Left renal cortex interstitium (tissue), 4 donors: ENCODE data around the gene FAAP100. TPM values are rescaled to one million over a fixed set of nuclear protein-coding genes. Genes with fewer than 3 reads are reported as not detected.
"Not testable (repeated sequence)": the region's sequence is repeated elsewhere in the genome, so short reads cannot be mapped to it uniquely, and the experiment has no call there.

Experiments used
- DNase-seq, 4 donors: peaks; one replicate each; pipeline ENCODE4 v3.0.0-alpha.2; 2013; ENCODE audit warnings: low read depth in 4 of 4, low spot score in 2 of 4, missing footprints in 1 of 4
- polyA plus RNA-seq, 4 donors: library from polyadenylated mRNA; unstranded; fragments of 120-200 nt; gene quantifications; one replicate each; pipeline ENCODE4 v1.2.1, GENCODE V29; 2013; ENCODE audit not compliant: insufficient read length in 4 of 4

Gene FAAP100
- polyA plus RNA-seq, 4 donors: 17.0 to 38.4 (median 31.2) TPM

DNA sequence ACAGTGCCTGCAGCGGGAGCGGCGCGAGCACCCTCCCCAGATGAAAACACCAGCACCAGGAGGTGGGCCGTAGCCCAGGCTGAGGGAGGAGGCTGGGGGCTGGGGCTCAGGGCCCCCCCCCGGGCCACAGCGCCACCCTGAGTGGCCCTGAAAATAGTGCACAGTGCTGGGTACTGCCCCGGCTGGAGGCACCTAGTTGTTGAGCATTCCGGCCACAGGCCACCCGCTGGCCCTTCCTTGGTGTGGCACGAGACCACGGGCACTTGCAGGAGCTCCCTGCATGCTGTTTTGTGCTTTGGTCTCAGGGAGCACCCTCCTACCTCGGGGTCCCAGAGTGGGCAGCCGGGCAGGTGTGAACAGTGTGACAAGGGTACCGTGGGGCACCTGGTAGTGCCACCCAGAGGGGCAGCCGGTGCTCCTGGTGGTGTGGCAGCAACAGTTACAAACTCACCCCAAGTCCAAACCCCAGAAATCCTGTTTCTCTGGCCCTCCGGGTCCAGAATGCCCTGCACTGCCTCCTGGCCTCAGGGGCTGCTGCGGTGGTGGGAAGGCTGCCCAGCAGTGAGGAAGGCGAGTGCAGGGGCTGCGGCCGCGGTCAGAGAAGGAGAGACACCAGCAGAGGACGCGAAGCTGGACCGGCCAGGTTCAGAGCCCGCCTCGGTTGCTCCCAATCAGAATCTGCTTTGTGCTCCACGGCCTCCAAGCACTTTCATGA lies 12.0 kb downstream of the FAAP100 start:
- no peak for DNase-seq

- no peak for DNase-seq
These were observed 12.6 kb downstream of the FAAP100 start for GRCh38 chr17:81539571-81539900.

GRCh38 chr17:81538651-81539570 lies 13.2 kb downstream of the FAAP100 start:
- DNase-seq: no peak

GRCh38 chr17:81537856-81538555 lies 14.1 kb downstream of the FAAP100 start:
- DNase-seq: no peak

- DNase-seq: no peak
These were observed 14.8 kb downstream of the FAAP100 start for GRCh38 chr17:81537343-81537855.

- no peak for DNase-seq
These were observed 15.6 kb downstream of the FAAP100 start for GRCh38 chr17:81536299-81537290.

DNA sequence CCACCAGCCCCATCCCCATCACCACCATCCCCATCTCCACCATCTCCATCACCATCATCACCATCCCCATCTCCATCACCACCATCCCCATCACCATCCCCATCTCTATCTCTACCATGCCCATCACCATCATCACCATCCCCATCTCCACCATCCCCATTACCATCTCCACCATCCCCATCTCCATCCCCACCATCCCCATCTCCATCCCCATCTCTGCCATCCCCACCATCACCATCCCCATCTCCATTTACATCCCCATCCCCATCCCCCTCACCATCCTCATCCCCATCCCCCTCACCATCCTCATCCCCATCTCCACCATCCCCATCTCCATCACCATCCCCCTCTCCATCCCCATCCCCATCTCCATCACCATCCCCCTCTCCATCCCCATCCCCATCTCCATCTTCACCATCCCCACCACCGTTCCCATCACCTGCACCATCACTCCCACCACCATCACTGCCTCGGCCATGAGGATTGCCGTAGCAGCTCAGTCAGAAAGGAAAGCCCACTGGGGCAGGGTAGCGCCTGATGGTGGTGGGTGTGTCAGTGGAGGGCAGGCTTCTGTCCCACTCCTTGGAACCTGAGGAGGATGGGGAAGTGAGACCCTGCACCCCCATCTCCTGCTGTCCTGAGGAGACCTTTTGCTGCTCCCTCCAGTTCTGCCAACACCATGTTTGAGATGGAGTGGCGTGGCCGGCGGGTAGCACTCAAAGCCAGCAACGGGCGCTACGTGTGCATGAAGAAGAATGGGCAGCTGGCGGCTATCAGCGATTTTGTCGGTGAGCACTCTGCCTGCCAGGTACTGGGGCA lies 16.5 kb downstream of the FAAP100 start:
- DNase-seq: no peak

- DNase-seq: no peak
These were observed 17.2 kb downstream of the FAAP100 start for GRCh38 chr17:81535007-81535328.

DNA sequence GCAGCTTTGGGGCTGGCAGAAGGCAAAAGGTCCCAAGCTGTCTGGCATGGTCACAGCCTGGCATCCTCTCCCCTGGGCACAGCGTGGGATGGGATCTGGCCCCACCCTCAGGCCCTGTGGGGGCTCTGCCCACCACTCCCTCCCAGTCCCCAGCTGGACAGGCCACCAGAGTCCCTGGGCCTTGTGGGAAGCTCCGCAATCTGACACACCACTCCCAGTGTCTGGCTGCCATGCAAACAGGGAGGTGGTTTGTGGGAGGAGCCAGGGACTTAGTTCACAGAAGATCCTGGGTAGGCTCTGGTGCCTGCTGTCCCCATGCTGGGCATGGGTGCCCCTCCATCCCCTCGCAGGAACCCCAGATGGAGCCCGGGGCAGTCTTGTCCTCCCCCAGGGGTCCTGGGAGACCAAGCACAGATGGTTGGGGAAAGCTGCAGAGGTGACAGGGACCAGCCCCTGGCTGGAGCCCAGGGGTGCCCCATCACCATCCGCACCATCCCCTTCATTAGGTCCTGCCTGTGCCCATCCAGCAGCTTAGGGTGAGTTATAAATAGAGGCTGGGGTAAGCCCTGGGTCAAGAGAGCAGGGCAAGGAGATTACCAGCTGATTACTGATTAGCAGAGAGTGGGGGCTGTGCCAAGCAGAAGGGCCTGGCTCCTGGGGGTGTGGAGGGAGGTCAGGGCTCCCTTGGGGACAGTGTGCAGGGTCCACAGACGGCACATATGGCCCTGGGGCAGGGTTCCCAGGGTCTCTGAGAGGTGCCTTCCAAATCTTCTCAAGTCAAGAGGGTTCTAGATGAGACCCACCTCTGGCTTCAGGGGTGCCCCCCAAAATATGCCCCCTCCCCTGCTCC lies 17.8 kb downstream of the FAAP100 start:
- no peak for DNase-seq

DNA sequence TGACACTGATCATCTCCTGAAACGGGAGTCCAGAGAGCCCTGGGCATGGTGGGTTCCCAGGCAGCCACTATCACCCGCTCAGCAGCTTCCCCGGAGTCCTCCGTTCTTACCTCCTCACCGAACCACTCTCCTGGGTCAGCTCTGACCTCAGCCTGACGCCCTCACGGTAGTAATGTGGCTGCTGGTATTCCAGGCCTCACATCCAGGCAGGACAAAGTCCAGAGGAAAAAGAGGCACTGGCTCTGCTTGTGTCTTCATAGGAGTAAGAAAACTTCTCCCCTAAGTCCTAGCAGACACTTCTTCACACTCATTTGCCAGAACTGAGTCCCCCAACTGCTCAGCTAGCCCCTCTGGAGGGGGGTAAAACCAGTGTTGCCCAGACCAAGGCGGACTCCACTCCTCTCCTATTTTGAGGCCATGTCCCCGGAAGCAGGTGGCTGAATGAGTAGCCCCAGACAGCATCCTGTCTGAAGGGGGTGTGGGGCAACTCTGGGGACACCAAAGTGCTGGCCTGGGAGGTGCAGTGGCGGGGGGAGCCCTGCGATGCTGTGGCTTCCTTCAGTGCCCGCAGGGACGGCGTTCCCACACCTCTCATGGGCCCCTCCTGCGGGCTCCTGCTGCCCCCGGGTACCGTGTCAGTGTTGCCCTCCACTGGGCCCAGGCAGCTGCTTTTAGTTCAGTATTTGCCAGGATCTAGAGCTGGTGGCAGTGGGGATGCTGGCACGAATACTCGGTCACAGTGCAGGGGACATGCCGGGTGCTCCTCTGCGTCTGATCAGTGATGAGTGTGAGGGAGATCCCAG lies 18.6 kb downstream of the FAAP100 start:
- DNase-seq: no peak

DNA sequence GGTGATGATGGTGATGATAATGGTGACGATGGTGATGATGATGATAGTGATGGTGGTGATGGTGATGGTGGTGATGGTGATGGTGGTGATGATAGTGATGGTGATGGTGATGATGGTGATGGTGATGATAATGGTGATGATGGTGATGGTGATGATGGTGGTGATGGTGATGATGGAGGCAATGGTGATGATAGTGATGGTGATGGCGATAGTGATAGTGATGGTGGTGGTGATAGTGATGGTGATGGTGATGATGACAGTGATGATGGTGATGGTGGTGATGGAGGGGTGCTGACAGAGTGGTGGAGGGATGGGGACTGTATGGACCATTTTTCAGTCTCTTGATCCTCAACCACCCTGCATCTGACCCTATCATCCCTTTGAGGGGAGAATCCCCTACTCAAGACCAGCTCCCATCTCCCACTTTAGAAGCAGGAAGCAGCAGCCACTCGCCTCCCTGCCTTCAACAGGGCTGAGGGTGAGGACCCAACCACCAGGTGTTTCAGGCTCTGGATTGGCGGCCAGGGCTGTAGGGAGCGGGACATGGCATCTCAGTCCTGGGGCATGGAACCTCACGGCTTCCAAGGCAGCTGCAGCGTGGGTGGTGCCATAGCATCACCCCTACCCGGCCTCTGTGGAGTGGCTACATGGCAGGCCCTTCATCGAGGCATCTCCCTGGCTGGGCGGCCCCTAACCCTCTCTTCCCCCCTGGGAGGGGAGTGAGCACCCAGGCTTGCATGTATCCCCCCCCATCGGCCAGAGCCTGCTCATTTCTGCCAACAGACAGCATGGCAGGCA lies 19.5 kb downstream of the FAAP100 start:
- no peak for DNase-seq

- DNase-seq: not testable (repeated sequence)
These were observed 20.2 kb downstream of the FAAP100 start for GRCh38 chr17:81531998-81532404.

DNA sequence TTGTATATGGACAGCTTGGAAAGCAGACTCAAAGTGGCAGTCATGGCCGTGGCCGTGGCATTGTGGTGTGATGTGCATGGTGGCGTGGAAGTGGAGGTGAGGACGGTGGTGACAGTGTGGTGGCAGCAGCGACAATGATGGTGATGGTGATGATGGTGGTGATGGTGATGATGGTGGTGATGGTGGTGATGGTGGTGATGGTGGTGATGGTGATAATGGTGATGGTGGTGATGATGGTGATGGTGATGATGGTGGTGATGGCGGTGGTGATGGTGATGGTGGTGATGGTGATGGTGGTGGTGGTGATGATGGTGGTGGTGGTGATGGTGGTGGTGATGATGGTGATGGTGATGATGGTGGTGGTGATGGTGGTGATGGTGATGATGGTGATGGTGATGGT lies 21.1 kb downstream of the FAAP100 start:
- not testable (repeated sequence) for DNase-seq

DNA sequence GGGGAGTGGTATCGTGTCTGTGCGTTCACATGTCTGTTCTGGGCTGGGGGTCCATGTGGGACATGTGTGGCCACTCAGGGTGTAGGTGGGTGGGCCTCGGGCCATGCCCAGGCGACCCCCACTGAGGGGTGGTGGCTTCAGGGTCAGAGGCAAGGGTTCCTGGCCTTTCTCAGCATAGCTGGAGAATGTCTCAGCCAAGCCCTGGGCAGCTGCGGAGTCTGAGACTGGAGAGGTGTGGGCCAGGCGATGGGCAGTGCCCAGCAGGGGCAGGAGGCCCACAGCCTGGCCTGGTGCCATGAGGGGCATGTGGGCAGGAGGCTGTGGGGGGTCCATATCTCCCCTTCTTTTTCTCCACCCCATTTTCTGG lies 22.7 kb downstream of the FAAP100 start:
- DNase-seq: no peak

DNA sequence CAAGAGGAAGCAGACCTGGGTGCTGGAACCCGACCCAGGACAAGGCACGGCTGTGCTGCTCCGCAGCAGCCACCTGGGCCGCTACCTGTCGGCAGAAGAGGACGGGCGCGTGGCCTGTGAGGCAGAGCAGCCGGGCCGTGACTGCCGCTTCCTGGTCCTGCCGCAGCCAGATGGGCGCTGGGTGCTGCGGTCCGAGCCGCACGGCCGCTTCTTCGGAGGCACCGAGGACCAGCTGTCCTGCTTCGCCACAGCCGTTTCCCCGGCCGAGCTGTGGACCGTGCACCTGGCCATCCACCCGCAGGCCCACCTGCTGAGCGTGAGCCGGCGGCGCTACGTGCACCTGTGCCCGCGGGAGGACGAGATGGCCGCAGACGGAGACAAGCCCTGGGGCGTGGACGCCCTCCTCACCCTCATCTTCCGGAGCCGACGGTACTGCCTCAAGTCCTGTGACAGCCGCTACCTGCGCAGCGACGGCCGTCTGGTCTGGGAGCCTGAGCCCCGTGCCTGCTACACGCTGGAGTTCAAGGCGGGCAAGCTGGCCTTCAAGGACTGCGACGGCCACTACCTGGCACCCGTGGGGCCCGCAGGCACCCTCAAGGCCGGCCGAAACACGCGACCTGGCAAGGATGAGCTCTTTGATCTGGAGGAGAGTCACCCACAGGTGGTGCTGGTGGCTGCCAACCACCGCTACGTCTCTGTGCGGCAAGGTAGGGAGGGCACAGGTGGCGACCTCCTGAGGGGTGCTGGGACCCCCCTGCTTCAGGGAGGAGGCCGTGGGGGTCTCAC lies 23.3 kb downstream of the FAAP100 start:
- DNase-seq: no peak

DNA sequence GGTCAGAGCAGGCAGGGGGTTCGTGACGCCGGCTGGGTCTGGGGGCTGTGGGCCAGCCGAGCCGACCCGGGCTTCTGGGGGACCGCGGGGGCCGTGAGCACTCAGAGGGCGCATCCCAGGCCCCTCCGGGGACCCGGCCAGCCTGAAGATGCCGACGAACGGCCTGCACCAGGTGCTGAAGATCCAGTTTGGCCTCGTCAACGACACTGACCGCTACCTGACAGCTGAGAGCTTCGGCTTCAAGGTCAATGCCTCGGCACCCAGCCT lies 23.8 kb downstream of the FAAP100 start:
- no peak for DNase-seq
